PC-3 (cell line): Measurements from ENCODE around the gene ST3GAL4. TPM values are rescaled to one million over a fixed set of nuclear protein-coding genes. Genes with fewer than 3 reads are reported as not detected.

Experiments used
- ATAC-seq: fragments of 200-7000 bp; cut with Tn5 transposase; 2 replicates; pipeline ENCODE4 v1.9.1; 2020; ENCODE audit warnings: mild to moderate bottlenecking, moderate library complexity
- BruUV-seq: library from RNA; stranded (reverse); fragments of 400-500 nt; replicated peaks from 2 replicates; lab custom pipeline; 2021; lab: Mats Ljungman, UMichigan
- CTCF ChIA-PET: fragments of 300-600 bp; sonication (Branson Sonifier 250); formaldehyde crosslinking; loops from one replicate; lab custom pipeline; 2022; ENCODE audit warnings: antibody characterized with exemption; lab: Charles Lee
- POLR2A ChIA-PET: fragments of 300-600 bp; sonication (Branson Sonifier 250); formaldehyde crosslinking; loops from one replicate; lab custom pipeline; 2022; ENCODE audit warnings: antibody characterized with exemption; ENCODE audit not compliant: unreplicated experiment; lab: Charles Lee
- DNase-seq: peaks from one replicate; pipeline ENCODE4 v3.0.0-alpha.2; 2015
- H2AFZ ChIP-seq: fragments of 300-600 bp; sonication (generic); 2 replicates; pipeline ENCODE4 v1.6.0; 2016; ENCODE audit warnings: antibody characterized with exemption, low read length
- H3F3A ChIP-seq: fragments of 300-600 bp; sonication (generic); one replicate; pipeline ENCODE4 v1.6.0; 2017; ENCODE audit warnings: antibody characterized with exemption, low read length, control low read depth, mild to moderate bottlenecking; ENCODE audit not compliant: unreplicated experiment
- H3K27ac ChIP-seq: fragments of 300-600 bp; sonication (generic); 2 replicates; pipeline ENCODE4 v1.5.1; 2016; ENCODE audit warnings: mild to moderate bottlenecking, low read length
- H3K27me3 ChIP-seq: fragments of 300-600 bp; sonication (generic); 2 replicates; pipeline ENCODE4 v1.6.1; 2016; ENCODE audit warnings: low read length, mixed read lengths
- H3K36me3 ChIP-seq: fragments of 300-600 bp; sonication (generic); 2 replicates; pipeline ENCODE4 v1.6.1; 2016; ENCODE audit warnings: low read depth, mixed run types, low read length, mixed read lengths
- H3K4me1 ChIP-seq: fragments of 300-600 bp; sonication (generic); 2 replicates; pipeline ENCODE4 v1.5.1; 2016; ENCODE audit warnings: low read length; ENCODE audit not compliant: insufficient read depth
- H3K4me2 ChIP-seq: fragments of 300-600 bp; sonication (generic); 2 replicates; pipeline ENCODE4 v1.6.0; 2016; ENCODE audit warnings: low read length
- H3K4me3 ChIP-seq: fragments of 300-600 bp; sonication (generic); 2 replicates; pipeline ENCODE4 v1.5.1; 2016; ENCODE audit warnings: mild to moderate bottlenecking, low read length, mixed read lengths
- H3K79me2 ChIP-seq: fragments of 300-600 bp; sonication (generic); 2 replicates; pipeline ENCODE4 v1.6.1; 2017; ENCODE audit warnings: low read length, mixed read lengths
- H3K9ac ChIP-seq: fragments of 300-600 bp; sonication (generic); 2 replicates; pipeline ENCODE4 v1.6.0; 2016; ENCODE audit warnings: mild to moderate bottlenecking, low read length
- H3K9me2 ChIP-seq: fragments of 300-600 bp; sonication (generic); replicated peaks from 2 replicates; pipeline ENCODE4 v1.6.1; 2016; ENCODE audit warnings: mixed run types, low read length, mixed read lengths
- H3K9me3 ChIP-seq: fragments of 300-600 bp; sonication (generic); 2 replicates; pipeline ENCODE4 v1.6.1; 2016; ENCODE audit warnings: low read length, mixed read lengths
- H4K20me1 ChIP-seq: fragments of 300-600 bp; sonication (generic); 2 replicates; pipeline ENCODE4 v1.6.1; 2016; ENCODE audit warnings: low read length, mixed read lengths
- CTCF ChIP-seq: fragments of 300-600 bp; sonication (generic); conservative IDR thresholded peaks from 2 replicates; pipeline ENCODE4 v1.5.1; 2017; ENCODE audit warnings: antibody characterized with exemption, low read depth, mild to moderate bottlenecking, low read length
- EZH2 ChIP-seq: fragments of 300-600 bp; sonication (generic); IDR thresholded peaks from one replicate; pipeline ENCODE4 v1.6.1; 2017; ENCODE audit warnings: antibody characterized with exemption, mild to moderate bottlenecking, low read length; ENCODE audit not compliant: unreplicated experiment
- EZH2phosphoT487 ChIP-seq: fragments of 300-600 bp; sonication (generic); IDR thresholded peaks from 2 replicates; pipeline ENCODE4 v1.6.1; 2018; ENCODE audit warnings: mild to moderate bottlenecking, antibody characterized with exemption, low read length, borderline replicate concordance
- intact Hi-C: fragments of 100-400 bp; cut with micrococcal nuclease; formaldehyde crosslinking; loops from 2 replicates; pipeline ENCODE4 v1.9.0; 2023
- total RNA-seq: library from RNA; depleted of rRNA; stranded (reverse); fragments of >200 nt; gene quantifications from 2 replicates; pipeline ENCODE4 v1.2.3, GENCODE V29; 2014; rRNA removed

The ST3GAL4 gene
- total RNA-seq, 1 experiment from 2014 or later = 126 TPM

GRCh38 chr11:126461096-126461440 is 105.6 kb downstream of the ST3GAL4 start:
- H3K9me2 ChIP-seq = no peaks in the 10 kb centered on the region
- no peaks in the 10 kb centered on the region for H3K79me2 ChIP-seq
- CTCF ChIA-PET = no interaction called here
- peaks cover 82% of the 10 kb centered on the region for H3K27me3 ChIP-seq
- no peak overlapping the region for H3K27ac ChIP-seq
- POLR2A ChIA-PET = no interaction called here
- H3K4me3 ChIP-seq = no peak overlapping the region
- no peak overlapping the region for H2AFZ ChIP-seq
- TF ChIP-seq CTCF (no peak), EZH2 (no peak), EZH2phosphoT487 (no peak)
- no peaks in the 10 kb centered on the region for H3K36me3 ChIP-seq
- no peaks in the 10 kb centered on the region for H4K20me1 ChIP-seq
- no TSS peak for BruUV-seq
- H3K4me2 ChIP-seq = no peak overlapping the region
- ATAC-seq = no peak
- H3K4me1 ChIP-seq = no peaks in the 10 kb centered on the region
- H3F3A ChIP-seq = no peaks in the 10 kb centered on the region
- H3K9me3 ChIP-seq = no peaks in the 10 kb centered on the region
- DNase-seq = no peak
- intact Hi-C loops = no loop called here
- no peak overlapping the region for H3K9ac ChIP-seq

GRCh38 chr11:126461996-126462395 is 106.5 kb downstream of the ST3GAL4 start:
- no peak overlapping the region for H3K9ac ChIP-seq
- no peaks in the 10 kb centered on the region for H4K20me1 ChIP-seq
- H3K9me3 ChIP-seq = no peaks in the 10 kb centered on the region
- peaks cover 86% of the 10 kb centered on the region for H3K27me3 ChIP-seq
- ChIA-PET POLR2A (no interaction called here), CTCF (no interaction called here)
- no peaks in the 10 kb centered on the region for H3K36me3 ChIP-seq
- no peaks in the 10 kb centered on the region for H3K9me2 ChIP-seq
- intact Hi-C loops = no loop called here
- no peaks in the 10 kb centered on the region for H3F3A ChIP-seq
- no peak overlapping the region for H3K4me3 ChIP-seq
- no peak overlapping the region for H2AFZ ChIP-seq
- TF ChIP-seq EZH2 (no peak), CTCF (no peak), EZH2phosphoT487 (no peak)
- H3K4me2 ChIP-seq = no peak overlapping the region
- no peaks in the 10 kb centered on the region for H3K4me1 ChIP-seq
- H3K79me2 ChIP-seq = no peaks in the 10 kb centered on the region
- DNase-seq = no peak
- BruUV-seq = no TSS peak
- no peak overlapping the region for H3K27ac ChIP-seq
- no peak for ATAC-seq

- Histone ChIP-seq H3K27me3 (peaks cover 86% of the 10 kb centered on the region), H3K9ac (no peak overlapping the region), H3K4me2 (no peak overlapping the region), H2AFZ (no peak overlapping the region), H3K36me3 (no peaks in the 10 kb centered on the region), H3K9me3 (no peaks in the 10 kb centered on the region), H3K79me2 (no peaks in the 10 kb centered on the region), H3K27ac (no peak overlapping the region), H3K4me3 (no peak overlapping the region), H3F3A (no peaks in the 10 kb centered on the region), H4K20me1 (no peaks in the 10 kb centered on the region), H3K4me1 (no peaks in the 10 kb centered on the region), H3K9me2 (no peaks in the 10 kb centered on the region)
- BruUV-seq = no TSS peak
- DNase-seq = no peak
- ChIA-PET CTCF (no interaction called here), POLR2A (no interaction called here)
- ATAC-seq = no peak
- TF ChIP-seq EZH2phosphoT487 (no peak), EZH2 (no peak), CTCF (no peak)
- intact Hi-C loops = no loop called here
Observed at GRCh38 chr11:126462422-126462821, 106.9 kb downstream of the ST3GAL4 start.

Other genes starting within 250 kb of the ST3GAL4 start
- gene RPUSD4, start 144.0 kb upstream of the ST3GAL4 start, total RNA-seq = 39.7 and 40.2 TPM in 2 replicates
- 17.0 and 24.3 TPM in 2 replicates for gene FAM118B, start 143.9 kb upstream of the ST3GAL4 start, total RNA-seq
- gene SRPRA, start 86.8 kb upstream of the ST3GAL4 start, total RNA-seq = 140 and 143 TPM in 2 replicates
- 55.6 and 72.0 TPM in 2 replicates for gene FOXRED1, start 86.5 kb upstream of the ST3GAL4 start, total RNA-seq
- 8.4 and 12.1 TPM in 2 replicates for gene TIRAP, start 72.6 kb upstream of the ST3GAL4 start, total RNA-seq
- 52.6 and 55.1 TPM in 2 replicates for gene DCPS, start 51.6 kb upstream of the ST3GAL4 start, total RNA-seq